Activated naive CD8-positive, alpha-beta T cell treated with anti-CD3 and anti-CD28 coated beads for 36 hours (primary cell): Measurements from ENCODE around the gene CTSF. TPM values are rescaled to one million over a fixed set of nuclear protein-coding genes. Genes with fewer than 3 reads are reported as not detected.

Source experiments
- DNase-seq: peaks from one replicate; pipeline ENCODE4 v3.0.0; 2021
- H3K27ac Mint-ChIP-seq: one replicate; pipeline ENCODE4 v1.8.0; 2022; ENCODE audit warnings: mild to moderate bottlenecking, moderate library complexity, mixed read lengths
- H3K27me3 Mint-ChIP-seq: one replicate; pipeline ENCODE4 v1.8.0; 2022; ENCODE audit warnings: mild to moderate bottlenecking, mixed read lengths
- H3K36me3 Mint-ChIP-seq: one replicate; pipeline ENCODE4 v1.8.0; 2021; ENCODE audit warnings: mild to moderate bottlenecking, mixed read lengths
- H3K4me1 Mint-ChIP-seq: one replicate; pipeline ENCODE4 v1.8.0; 2021; ENCODE audit warnings: mixed read lengths
- H3K4me3 Mint-ChIP-seq: one replicate; pipeline ENCODE4 v1.8.0; 2022; ENCODE audit warnings: mild to moderate bottlenecking, moderate library complexity, mixed read lengths
- H3K9me3 Mint-ChIP-seq: one replicate; pipeline ENCODE4 v1.8.0; 2022; ENCODE audit warnings: mixed read lengths
- total RNA-seq, 2 experiments: library from RNA; stranded (reverse); gene quantifications; one replicate each; pipeline ENCODE4 v1.2.3, GENCODE V29; 2021

Gene CTSF
- total RNA-seq, 2 experiments from 2014 or later: 1.2 to 1.4 TPM

GRCh38 chr11:66570079-66570849 lies 1.9 kb upstream of the CTSF start:
- no peaks in the 10 kb centered on the region for H3K9me3 Mint-ChIP-seq
- no peak for DNase-seq
- H3K27ac Mint-ChIP-seq: no peak overlapping the region
- peaks cover 3% of the 10 kb centered on the region for H3K27me3 Mint-ChIP-seq
- no peaks in the 10 kb centered on the region for H3K36me3 Mint-ChIP-seq
- peaks cover 9% of the 10 kb centered on the region for H3K4me1 Mint-ChIP-seq
- no peak overlapping the region for H3K4me3 Mint-ChIP-seq

- H3K9me3 Mint-ChIP-seq: no peaks in the 10 kb centered on the region
- H3K4me1 Mint-ChIP-seq: peaks cover 9% of the 10 kb centered on the region
- no peaks in the 10 kb centered on the region for H3K27me3 Mint-ChIP-seq
- H3K36me3 Mint-ChIP-seq: no peaks in the 10 kb centered on the region
- H3K27ac Mint-ChIP-seq: no peak overlapping the region
- DNase-seq: no peak
- H3K4me3 Mint-ChIP-seq: no peak overlapping the region
These were observed 670 bp upstream of the CTSF start for GRCh38 chr11:66569076-66569475.

GRCh38 chr11:66567787-66568123 lies 651 bp downstream of the CTSF start:
- no peak overlapping the region for H3K27ac Mint-ChIP-seq
- H3K9me3 Mint-ChIP-seq: no peaks in the 10 kb centered on the region
- H3K27me3 Mint-ChIP-seq: no peaks in the 10 kb centered on the region
- H3K4me3 Mint-ChIP-seq: peak overlapping the region; percentile 69
- no peaks in the 10 kb centered on the region for H3K36me3 Mint-ChIP-seq
- no peak for DNase-seq
- peaks cover 9% of the 10 kb centered on the region for H3K4me1 Mint-ChIP-seq

- H3K9me3 Mint-ChIP-seq: no peaks in the 10 kb centered on the region
These were observed 2.2 kb downstream of the CTSF start for GRCh38 chr11:66566221-66566620.

GRCh38 chr11:66564984-66565383 lies 3.4 kb downstream of the CTSF start:
- DNase-seq: no peak
- Mint-ChIP-seq H3K36me3 (no peaks in the 10 kb centered on the region), H3K9me3 (no peaks in the 10 kb centered on the region), H3K4me3 (no peak overlapping the region), H3K27me3 (no peaks in the 10 kb centered on the region), H3K27ac (no peak overlapping the region), H3K4me1 (peaks cover 9% of the 10 kb centered on the region)

More at GRCh38 chr11:66566221-66566620, 2.2 kb downstream of the CTSF start:
- Mint-ChIP-seq H3K27ac (no peak overlapping the region), H3K4me1 (peaks cover 9% of the 10 kb centered on the region), H3K36me3 (no peaks in the 10 kb centered on the region), H3K4me3 (no peak overlapping the region), H3K27me3 (no peaks in the 10 kb centered on the region)
- no peak for DNase-seq

GRCh38 chr11:66564538-66564937 lies 3.9 kb downstream of the CTSF start:
- Mint-ChIP-seq H3K27ac (no peak overlapping the region), H3K9me3 (no peaks in the 10 kb centered on the region), H3K36me3 (no peaks in the 10 kb centered on the region), H3K4me1 (peaks cover 9% of the 10 kb centered on the region), H3K27me3 (no peaks in the 10 kb centered on the region), H3K4me3 (no peak overlapping the region)
- no peak for DNase-seq

- H3K27me3 Mint-ChIP-seq: peaks cover 3% of the 10 kb centered on the region
- H3K9me3 Mint-ChIP-seq: no peaks in the 10 kb centered on the region
- no peak overlapping the region for H3K4me3 Mint-ChIP-seq
- no peak for DNase-seq
- H3K36me3 Mint-ChIP-seq: no peaks in the 10 kb centered on the region
- no peak overlapping the region for H3K27ac Mint-ChIP-seq
- peaks cover 9% of the 10 kb centered on the region for H3K4me1 Mint-ChIP-seq
These were observed 4.6 kb downstream of the CTSF start for GRCh38 chr11:66563832-66564231.

- DNase-seq: no peak
- Mint-ChIP-seq H3K4me3 (no peak overlapping the region), H3K27ac (no peak overlapping the region), H3K4me1 (peaks cover 5% of the 10 kb centered on the region), H3K36me3 (no peaks in the 10 kb centered on the region), H3K9me3 (no peaks in the 10 kb centered on the region), H3K27me3 (peaks cover 11% of the 10 kb centered on the region)
These were observed 5.4 kb downstream of the CTSF start for GRCh38 chr11:66562907-66563583.

- DNase-seq: no peak
- H3K27ac Mint-ChIP-seq: no peak overlapping the region
- H3K36me3 Mint-ChIP-seq: no peaks in the 10 kb centered on the region
- peaks cover 15% of the 10 kb centered on the region for H3K27me3 Mint-ChIP-seq
- H3K4me3 Mint-ChIP-seq: no peak overlapping the region
- H3K9me3 Mint-ChIP-seq: no peaks in the 10 kb centered on the region
- H3K4me1 Mint-ChIP-seq: peaks cover 2% of the 10 kb centered on the region
These were observed 6.1 kb downstream of the CTSF start for GRCh38 chr11:66562275-66562674.

- no peaks in the 10 kb centered on the region for H3K36me3 Mint-ChIP-seq
- H3K27me3 Mint-ChIP-seq: peaks cover 18% of the 10 kb centered on the region
- no peak for DNase-seq
- H3K27ac Mint-ChIP-seq: no peak overlapping the region
- H3K4me1 Mint-ChIP-seq: no peaks in the 10 kb centered on the region
- no peak overlapping the region for H3K4me3 Mint-ChIP-seq
- no peaks in the 10 kb centered on the region for H3K9me3 Mint-ChIP-seq
These were observed 6.5 kb downstream of the CTSF start for GRCh38 chr11:66561975-66562248.

- H3K27ac Mint-ChIP-seq: no peak overlapping the region
- H3K4me1 Mint-ChIP-seq: no peaks in the 10 kb centered on the region
- H3K4me3 Mint-ChIP-seq: no peak overlapping the region
- no peaks in the 10 kb centered on the region for H3K36me3 Mint-ChIP-seq
- DNase-seq: no peak
- no peaks in the 10 kb centered on the region for H3K9me3 Mint-ChIP-seq
- peaks cover 19% of the 10 kb centered on the region for H3K27me3 Mint-ChIP-seq
These were observed 7.0 kb downstream of the CTSF start for GRCh38 chr11:66561178-66561974.

GRCh38 chr11:66559866-66560676 lies 8.3 kb downstream of the CTSF start:
- Mint-ChIP-seq H3K4me3 (no peak overlapping the region), H3K36me3 (no peaks in the 10 kb centered on the region), H3K27ac (no peak overlapping the region), H3K27me3 (peaks cover 26% of the 10 kb centered on the region), H3K9me3 (no peaks in the 10 kb centered on the region), H3K4me1 (no peaks in the 10 kb centered on the region)
- DNase-seq: no peak

GRCh38 chr11:66559142-66559865 lies 9.1 kb downstream of the CTSF start:
- Mint-ChIP-seq H3K27ac (no peak overlapping the region), H3K36me3 (no peaks in the 10 kb centered on the region), H3K4me1 (no peaks in the 10 kb centered on the region), H3K27me3 (peaks cover 26% of the 10 kb centered on the region), H3K4me3 (no peak overlapping the region), H3K9me3 (no peaks in the 10 kb centered on the region)
- DNase-seq: peak; percentile 41

GRCh38 chr11:66557733-66558326 lies 10.6 kb downstream of the CTSF start:
- no peak for DNase-seq
- H3K36me3 Mint-ChIP-seq: no peaks in the 10 kb centered on the region
- no peak overlapping the region for H3K4me3 Mint-ChIP-seq
- H3K4me1 Mint-ChIP-seq: no peaks in the 10 kb centered on the region
- H3K9me3 Mint-ChIP-seq: no peaks in the 10 kb centered on the region
- H3K27me3 Mint-ChIP-seq: peaks cover 26% of the 10 kb centered on the region
- no peak overlapping the region for H3K27ac Mint-ChIP-seq
